SK-N-SH (cell line): Measurements from ENCODE around the gene HOXC6. TPM values are rescaled to one million over a fixed set of nuclear protein-coding genes. Genes with fewer than 3 reads are reported as not detected.

Source experiments
- CTCF ChIA-PET: fragments of 300-600, 350-600 bp; formaldehyde crosslinking; extraction: SDS; loops from one replicate; lab custom pipeline; 2021; lab: Yijun Ruan, JAX
- POLR2A ChIA-PET: fragments of 350-600 bp; sonication (Branson Sonifier 250); formaldehyde crosslinking; extraction: SDS; loops from one replicate; lab custom pipeline; 2020; ENCODE audit warnings: antibody characterized with exemption, inconsistent platforms; lab: Yijun Ruan, JAX
- DNase-seq: peaks from one replicate; pipeline ENCODE4 v3.0.0; 2012
- H2AFZ ChIP-seq: fragments of 200-600 bp; sonication (generic); 2 replicates; pipeline ENCODE4 v1.8.1; 2016; ENCODE audit warnings: antibody characterized with exemption, mild to moderate bottlenecking, low read depth
- H3F3A ChIP-seq: fragments of 200-600 bp; sonication (generic); replicated peaks from 2 replicates; pipeline ENCODE3; 2016; ENCODE audit warnings: antibody characterized with exemption, mild to moderate bottlenecking; ENCODE audit not compliant: insufficient read depth
- H3K27ac ChIP-seq, 2 experiments: fragments of 200-500 bp in 1 of 2; fragments of 200-600 bp in 1 of 2; sonication (Bioruptor generic) in 1 of 2; sonication (generic), shearing (Covaris generic) in 1 of 2; 2 replicates each; pipeline versions ENCODE4 v1.5.1 to v1.6.1; 2014 to 2016; ENCODE audit warnings: low read depth in 2 of 2, inconsistent platforms in 1 of 2, low read length in 1 of 2, mild to moderate bottlenecking in 1 of 2, mixed read lengths in 1 of 2
- H3K27me3 ChIP-seq: fragments of 200-600 bp; sonication (generic), shearing (Covaris generic); 2 replicates; pipeline ENCODE4 v1.6.1; 2016; ENCODE audit warnings: mixed run types; ENCODE audit not compliant: insufficient read depth
- H3K36me3 ChIP-seq, 2 experiments: fragments of 200-500 bp in 1 of 2; fragments of 200-600 bp in 1 of 2; sonication (Bioruptor generic) in 1 of 2; sonication (generic) in 1 of 2; replicated peaks in 1 of 2; 2 replicates each; pipeline versions ENCODE3 to v1.5.1; 2014 to 2016; ENCODE audit warnings: low read length in 1 of 2, mild to moderate bottlenecking in 1 of 2; ENCODE audit not compliant: insufficient read depth in 2 of 2, control insufficient read depth in 1 of 2
- H3K4me1 ChIP-seq, 2 experiments: fragments of 200-500 bp in 1 of 2; fragments of 200-600 bp in 1 of 2; sonication (Bioruptor generic) in 1 of 2; sonication (generic), shearing (Covaris generic) in 1 of 2; 2 replicates each; pipeline versions ENCODE4 v1.5.1 to v1.6.1; 2014 to 2016; ENCODE audit warnings: low read depth in 1 of 2, low read length in 1 of 2, mixed run types in 1 of 2; ENCODE audit not compliant: insufficient read depth in 2 of 2, control insufficient read depth in 1 of 2
- H3K4me2 ChIP-seq: fragments of 200-600 bp; sonication (generic), shearing (Covaris generic); 2 replicates; pipeline ENCODE4 v1.6.1; 2017; ENCODE audit warnings: mixed run types
- H3K4me3 ChIP-seq, 2 experiments: fragments of 200-500 bp in 1 of 2; fragments of 200-600 bp in 1 of 2; sonication (Bioruptor generic) in 1 of 2; sonication (generic), shearing (Covaris generic) in 1 of 2; 2 replicates each; pipeline versions ENCODE4 v1.5.1 to v1.8.1; 2014 to 2016; ENCODE audit warnings: low read depth in 2 of 2, inconsistent platforms in 1 of 2, low read length in 1 of 2, mild to moderate bottlenecking in 1 of 2, mixed read lengths in 1 of 2, moderate library complexity in 1 of 2
- H3K79me2 ChIP-seq: fragments of 200-600 bp; sonication (generic); 2 replicates; pipeline ENCODE4 v1.8.1; 2017; ENCODE audit warnings: mild to moderate bottlenecking; ENCODE audit not compliant: insufficient read depth
- H3K9ac ChIP-seq: fragments of 200-600 bp; sonication (generic); 2 replicates; pipeline ENCODE4 v1.6.1; 2017; ENCODE audit warnings: mixed run types
- H3K9me2 ChIP-seq: fragments of 200-600 bp; sonication (generic); 2 replicates; pipeline ENCODE4 v1.6.1; 2017; ENCODE audit warnings: mixed run types
- H3K9me3 ChIP-seq: fragments of 200-600 bp; sonication (generic); 2 replicates; pipeline ENCODE4 v1.6.1; 2017; ENCODE audit warnings: mixed run types, mild to moderate bottlenecking, moderate library complexity
- H4K20me1 ChIP-seq: fragments of 200-600 bp; sonication (generic); 2 replicates; pipeline ENCODE4 v1.6.1; 2017; ENCODE audit warnings: mild to moderate bottlenecking, mixed run types; ENCODE audit not compliant: insufficient read depth
- CHD2 ChIP-seq: fragments of 150-350 bp; IDR thresholded peaks from 2 replicates; pipeline ENCODE4 v1.6.1; 2018; ENCODE audit warnings: low read length; ENCODE audit not compliant: partially characterized antibody
- EP300 ChIP-seq, 2 experiments: IDR thresholded peaks; 2 replicates each; pipeline versions ENCODE4 v1.4.0 to v1.6.1; 2012; ENCODE audit warnings: borderline replicate concordance in 1 of 2, low read depth in 1 of 2, low read length in 1 of 2
- FOSL2 ChIP-seq: IDR thresholded peaks from 2 replicates; pipeline ENCODE4 v1.4.0; 2012; ENCODE audit warnings: low read depth, mild to moderate bottlenecking, moderate library complexity, borderline replicate concordance
- GABPA ChIP-seq: IDR thresholded peaks from 2 replicates; pipeline ENCODE4 v1.4.0; 2012; ENCODE audit warnings: low read depth, mild to moderate bottlenecking
- MEF2A ChIP-seq: IDR thresholded peaks from 2 replicates; pipeline ENCODE4 v1.4.0; 2012; ENCODE audit warnings: low read depth, borderline replicate concordance
- MXI1 ChIP-seq: IDR thresholded peaks from 2 replicates; pipeline ENCODE4 v1.6.1; 2012; ENCODE audit warnings: mild to moderate bottlenecking, low read depth, low read length, improper control_type of control experiment
- NFIC ChIP-seq: IDR thresholded peaks from 2 replicates; pipeline ENCODE4 v1.4.0; 2012; ENCODE audit warnings: borderline replicate concordance
- NRF1 ChIP-seq: IDR thresholded peaks from 2 replicates; pipeline ENCODE4 v1.6.1; 2012; ENCODE audit warnings: low read depth, mild to moderate bottlenecking, low read length
- RFX5 ChIP-seq: IDR thresholded peaks from 2 replicates; pipeline ENCODE4 v1.6.1; 2012; ENCODE audit warnings: mild to moderate bottlenecking, improper control_type of control experiment, low read length
- RXRA ChIP-seq: IDR thresholded peaks from 2 replicates; pipeline ENCODE4 v1.4.0; 2012; ENCODE audit warnings: low read depth, mild to moderate bottlenecking, borderline replicate concordance
- SIN3A ChIP-seq: IDR thresholded peaks from 2 replicates; pipeline ENCODE4 v1.6.1; 2012; ENCODE audit warnings: low read depth, mild to moderate bottlenecking, low read length, moderate library complexity, borderline replicate concordance
- TEAD4 ChIP-seq: IDR thresholded peaks from 2 replicates; pipeline ENCODE4 v1.4.0; 2012; ENCODE audit warnings: mild to moderate bottlenecking, borderline replicate concordance; ENCODE audit not compliant: insufficient read depth
- ZBTB33 ChIP-seq: IDR thresholded peaks from 2 replicates; pipeline ENCODE4 v1.4.0; 2012; ENCODE audit warnings: low read depth, borderline replicate concordance
- WGBS: methylation state at CpG from one replicate; pipeline ENCODE4 v1.1.6; 2017; ENCODE audit warnings: low lambda C conversion rate; 5-methylcytosine and 5-hydroxymethylcytosine counted together
- polyA plus RNA-seq, 3 experiments: library from polyadenylated mRNA; depleted of rRNA; stranded (reverse); fragments of >200 nt; gene quantifications; 2 replicates each; pipeline ENCODE4 v1.2.3, GENCODE V29; 2012
- TF ChIP-seq, protein P1 (sequence below): fragments of 150-350 bp; IDR thresholded peaks from 2 replicates; pipeline ENCODE4 v1.6.1; 2017; ENCODE audit warnings: antibody characterized with exemption, low read length, low read depth, borderline replicate concordance

Gene HOXC6
- polyA plus RNA-seq, 1 of the 3 experiments (the other 2 are of a cell fraction) = 9.1 TPM

- H3F3A ChIP-seq = peaks cover 8% of the 10 kb centered on the region
- peak overlapping the region in 1 of 2 experiments; percentile 56; a peak in 1 of 4 replicates for H3K27ac ChIP-seq
- H3K4me3 ChIP-seq = no peak overlapping the region
- no peaks in the 10 kb centered on the region for H3K27me3 ChIP-seq
- no peaks in the 10 kb centered on the region for H3K9me3 ChIP-seq
- no peaks in the 10 kb centered on the region for H4K20me1 ChIP-seq
- no peak overlapping the region for H2AFZ ChIP-seq
- H3K79me2 ChIP-seq = no peaks in the 10 kb centered on the region
- 92% methylated on average over 6 of the region's 6 CpGs for WGBS
- ChIA-PET CTCF (interaction anchor here (1.0 to 23.2 kb wide), 10 partner anchors 12 to 1895 kb away, joined by 3 to 548 read pairs (median 6); partner anchors contain the start of genes DGKA, HOXC4 and SMUG1), POLR2A (interaction anchor here (1.2 to 3.4 kb wide), 3 partner anchors 17 to 100 kb away, joined by 3 to 25 read pairs (median 4); partner anchors contain the start of gene HOXC4)
- H3K9me2 ChIP-seq = no peaks in the 10 kb centered on the region
- H3K4me1 ChIP-seq = peaks cover 0 to 46% of the 10 kb centered on the region in 2 experiments; a peak in 1 of 4 replicates
- H3K36me3 ChIP-seq = no peaks in the 10 kb centered on the region
- no peak overlapping the region for H3K9ac ChIP-seq
- no peak for TF ChIP-seq GABPA
- TF ChIP-seq FOSL2 = no peak
- no peak for TF ChIP-seq MXI1
- TF ChIP-seq NRF1 = no peak
- TF ChIP-seq EP300 (IDR thresholded peaks at IDR 0.05; ENCODE audit: borderline replicate concordance in 1 of 2, low read depth in 1 of 2, low read length in 1 of 2) = peak in 1 of 2 experiments; percentile 26; a peak in 1 of 4 replicates
- TF ChIP-seq TEAD4 = no peak
- peak; percentile 12 for TF ChIP-seq CHD2
- TF ChIP-seq SIN3A = no peak
- no peak for TF ChIP-seq RXRA
- no peak for TF ChIP-seq MEF2A
- no peak for TF ChIP-seq RFX5
- no peak for TF ChIP-seq ZBTB33
- TF ChIP-seq NFIC = no peak
- TF ChIP-seq, protein P1, sequence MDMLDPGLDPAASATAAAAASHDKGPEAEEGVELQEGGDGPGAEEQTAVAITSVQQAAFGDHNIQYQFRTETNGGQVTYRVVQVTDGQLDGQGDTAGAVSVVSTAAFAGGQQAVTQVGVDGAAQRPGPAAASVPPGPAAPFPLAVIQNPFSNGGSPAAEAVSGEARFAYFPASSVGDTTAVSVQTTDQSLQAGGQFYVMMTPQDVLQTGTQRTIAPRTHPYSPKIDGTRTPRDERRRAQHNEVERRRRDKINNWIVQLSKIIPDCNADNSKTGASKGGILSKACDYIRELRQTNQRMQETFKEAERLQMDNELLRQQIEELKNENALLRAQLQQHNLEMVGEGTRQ = no peak
- H3K4me2 ChIP-seq = no peak overlapping the region
- peak; percentile 44 for DNase-seq
Measured at GRCh38 chr12:54035568-54036264, 7.5 kb downstream of the HOXC6 start.
